ENCODE results near the gene TRDN. TPM values are rescaled to one million over a fixed set of nuclear protein-coding genes. Genes with fewer than 3 reads are reported as not detected.

TRDN gene
- total and polyA plus RNA-seq, 9 donors, result under 0.01 to 7.8 (median 1.3) TPM; not detected in 1

- Histone ChIP-seq H3K4me3 (no peak overlapping the region), H3K27me3 (no peaks in the 10 kb centered on the region), H3K9me3 (no peaks in the 10 kb centered on the region), H3K27ac (no peak overlapping the region), H3K36me3 (no peaks in the 10 kb centered on the region), H3K4me1 (ENCODE audit: insufficient read depth) (no peaks in the 10 kb centered on the region)
- intact Hi-C loops (cut with DNase I), result no loop called here
- WGBS, 3 donors, result 90 to 93% (median 92%) methylated on average over 8 of the region's 8 CpGs
- DNase-seq, result no peak
- no peak for TF ChIP-seq EP300 (IDR thresholded peaks at IDR 0.05)
These were observed 341.1 kb downstream of the TRDN start for GRCh38 chr6:123295672-123296071.

GRCh38 chr6:123295181-123295580 is 341.6 kb downstream of the TRDN start:
- no peaks in the 10 kb centered on the region for H3K36me3 ChIP-seq
- TF ChIP-seq POLR2A (IDR thresholded peaks at IDR 0.05), result no peak
- TF ChIP-seq EP300 (IDR thresholded peaks at IDR 0.05), result no peak
- H3K9me3 ChIP-seq, result no peaks in the 10 kb centered on the region
- intact Hi-C loops (cut with DNase I), result no loop called here
- H3K4me1 ChIP-seq (ENCODE audit: insufficient read depth), result no peaks in the 10 kb centered on the region
- H3K27me3 ChIP-seq, result no peaks in the 10 kb centered on the region
- no peak for DNase-seq
- 93 to 95% (median 95%) methylated on average over 1 of the region's 1 CpG for WGBS, 3 donors
- H3K27ac ChIP-seq, result no peak overlapping the region
- H3K4me3 ChIP-seq, result no peak overlapping the region

GRCh38 chr6:123288649-123289048 is 348.1 kb downstream of the TRDN start:
- whole genome bisulfite sequencing, 3 donors, result 29 to 32% (median 32%) methylated on average over 1 of the region's 1 CpG
- Histone ChIP-seq H3K27me3 (no peaks in the 10 kb centered on the region), H3K36me3 (no peaks in the 10 kb centered on the region), H3K27ac (no peak overlapping the region), H3K4me1 (ENCODE audit: insufficient read depth) (no peaks in the 10 kb centered on the region), H3K4me3 (no peak overlapping the region), H3K9me3 (no peaks in the 10 kb centered on the region)
- intact Hi-C loops (cut with DNase I), result no loop called here
- DNase-seq, result no peak
- TF ChIP-seq POLR2A (IDR thresholded peaks at IDR 0.05) (no peak), EP300 (IDR thresholded peaks at IDR 0.05) (no peak), CTCF (IDR thresholded peaks at IDR 0.05) (no peak)

GRCh38 chr6:123276546-123276980 is 360.2 kb downstream of the TRDN start:
- no peak overlapping the region for H3K27ac ChIP-seq
- H3K9me3 ChIP-seq, result no peaks in the 10 kb centered on the region
- no peak overlapping the region for H3K4me3 ChIP-seq
- intact Hi-C loops (cut with DNase I), result no loop called here
- 49 to 53% (median 51%) methylated on average over 3 of the region's 3 CpGs for WGBS, 3 donors
- H3K27me3 ChIP-seq, result no peaks in the 10 kb centered on the region
- H3K4me1 ChIP-seq (ENCODE audit: insufficient read depth), result no peaks in the 10 kb centered on the region
- no peaks in the 10 kb centered on the region for H3K36me3 ChIP-seq
- DNase-seq, result no peak
- no peak for TF ChIP-seq POLR2A (IDR thresholded peaks at IDR 0.05)
- TF ChIP-seq EP300 (IDR thresholded peaks at IDR 0.05), result no peak
- no peak for TF ChIP-seq CTCF (IDR thresholded peaks at IDR 0.05)

- H3K27ac ChIP-seq, result no peak overlapping the region
- WGBS, 3 donors, result 80 to 83% (median 83%) methylated on average over 5 of the region's 5 CpGs
- H3K4me1 ChIP-seq (ENCODE audit: insufficient read depth), result no peaks in the 10 kb centered on the region
- TF ChIP-seq EP300 (IDR thresholded peaks at IDR 0.05), result no peak
- no peaks in the 10 kb centered on the region for H3K27me3 ChIP-seq
- H3K36me3 ChIP-seq, result no peaks in the 10 kb centered on the region
- no peaks in the 10 kb centered on the region for H3K9me3 ChIP-seq
- intact Hi-C loops (cut with DNase I), result no loop called here
- DNase-seq, result no peak
- H3K4me3 ChIP-seq, result no peak overlapping the region
These were observed 372.8 kb downstream of the TRDN start for GRCh38 chr6:123263981-123264380.

GRCh38 chr6:123240626-123241025 is 396.1 kb downstream of the TRDN start:
- 47 to 61% (median 52%) methylated on average over 1 of the region's 1 CpG for WGBS, 3 donors
- intact Hi-C loops (cut with DNase I), result no loop called here
- no peak for DNase-seq
- Histone ChIP-seq H3K27ac (no peak overlapping the region), H3K4me3 (no peak overlapping the region), H3K36me3 (no peaks in the 10 kb centered on the region), H3K27me3 (no peaks in the 10 kb centered on the region), H3K9me3 (no peaks in the 10 kb centered on the region), H3K4me1 (ENCODE audit: insufficient read depth) (no peaks in the 10 kb centered on the region)
- TF ChIP-seq EP300 (IDR thresholded peaks at IDR 0.05) (no peak), CTCF (IDR thresholded peaks at IDR 0.05) (no peak)

Data from ovary (tissue), 9 donors.